ENCODE results near the gene PLP2. TPM values are rescaled to one million over a fixed set of nuclear protein-coding genes. Genes with fewer than 3 reads are reported as not detected.

The PLP2 gene
- total and polyA plus RNA-seq, 2 of the 13 experiments (the other 11 are each of a cell fraction or from before 2014, with no cell fraction given), result 0.40 to 3.6 TPM

GRCh38 chrX:49199906-49200771 is 28.4 kb downstream of the PLP2 start, which contains the start of gene SYP (continued):
- TF ChIP-seq EEA1 (CRISPR knock-in tag; IDR thresholded peaks at IDR 0.05; ENCODE audit: borderline replicate concordance) (peak; percentile 85; the same call in 1 of the 2 replicates), XBP1 (CRISPR knock-in tag; IDR thresholded peaks at IDR 0.05) (peak; percentile 24; the same call in 1 of the 2 replicates), ZBTB39 (CRISPR knock-in tag; IDR thresholded peaks at IDR 0.05) (no peak), POLR2AphosphoS2 (IDR thresholded peaks at IDR 0.05; ENCODE audit: low read depth, low read length) (no peak), KLF15 (CRISPR knock-in tag; IDR thresholded peaks at IDR 0.05; ENCODE audit: borderline replicate concordance) (peak; percentile 77; the same call in 1 of the 2 replicates), ZNF253 (CRISPR knock-in tag; IDR thresholded peaks at IDR 0.05; ENCODE audit: borderline replicate concordance) (0 out of 2 replicates have a peak, but pooled peaks have one; percentile 60), ZNF230 (CRISPR knock-in tag; IDR thresholded peaks at IDR 0.05) (no peak), REPIN1 (CRISPR knock-in tag; IDR thresholded peaks at IDR 0.05; ENCODE audit: borderline replicate concordance, low read depth) (peak; percentile 82; the same call in 1 of the 2 replicates), HINFP (CRISPR knock-in tag; IDR thresholded peaks at IDR 0.05; ENCODE audit: low read depth) (peak; percentile 55; the same call in 1 of the 2 replicates), ZBTB14 (CRISPR knock-in tag; IDR thresholded peaks at IDR 0.05) (peak; percentile 47; the same call in 1 of the 2 replicates), ZNF788 (CRISPR knock-in tag; IDR thresholded peaks at IDR 0.05; ENCODE audit: borderline replicate concordance) (peak; percentile 66; the same call in 1 of the 2 replicates), NCOA2 (CRISPR knock-in tag; IDR thresholded peaks at IDR 0.05) (peak; percentile 54; the same call in 1 of the 2 replicates), ZNF276 (CRISPR knock-in tag; IDR thresholded peaks at IDR 0.05; ENCODE audit: low read depth) (peak; percentile 74; the same call in 1 of the 2 replicates), SNRNP70 (IDR thresholded peaks at IDR 0.05; ENCODE audit: low read depth, low read length) (no peak), ZNF737 (CRISPR knock-in tag; IDR thresholded peaks at IDR 0.05; ENCODE audit: borderline replicate concordance) (no peak), ZNF546 (CRISPR knock-in tag; conservative IDR thresholded peaks at IDR 0.05) (peak; percentile 86; the same call in 1 of the 2 replicates)
- TF ChIP-seq, protein P1, sequence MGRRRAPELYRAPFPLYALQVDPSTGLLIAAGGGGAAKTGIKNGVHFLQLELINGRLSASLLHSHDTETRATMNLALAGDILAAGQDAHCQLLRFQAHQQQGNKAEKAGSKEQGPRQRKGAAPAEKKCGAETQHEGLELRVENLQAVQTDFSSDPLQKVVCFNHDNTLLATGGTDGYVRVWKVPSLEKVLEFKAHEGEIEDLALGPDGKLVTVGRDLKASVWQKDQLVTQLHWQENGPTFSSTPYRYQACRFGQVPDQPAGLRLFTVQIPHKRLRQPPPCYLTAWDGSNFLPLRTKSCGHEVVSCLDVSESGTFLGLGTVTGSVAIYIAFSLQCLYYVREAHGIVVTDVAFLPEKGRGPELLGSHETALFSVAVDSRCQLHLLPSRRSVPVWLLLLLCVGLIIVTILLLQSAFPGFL (CRISPR knock-in tag; IDR thresholded peaks at IDR 0.05), result no peak
- TF ChIP-seq, protein P2, sequence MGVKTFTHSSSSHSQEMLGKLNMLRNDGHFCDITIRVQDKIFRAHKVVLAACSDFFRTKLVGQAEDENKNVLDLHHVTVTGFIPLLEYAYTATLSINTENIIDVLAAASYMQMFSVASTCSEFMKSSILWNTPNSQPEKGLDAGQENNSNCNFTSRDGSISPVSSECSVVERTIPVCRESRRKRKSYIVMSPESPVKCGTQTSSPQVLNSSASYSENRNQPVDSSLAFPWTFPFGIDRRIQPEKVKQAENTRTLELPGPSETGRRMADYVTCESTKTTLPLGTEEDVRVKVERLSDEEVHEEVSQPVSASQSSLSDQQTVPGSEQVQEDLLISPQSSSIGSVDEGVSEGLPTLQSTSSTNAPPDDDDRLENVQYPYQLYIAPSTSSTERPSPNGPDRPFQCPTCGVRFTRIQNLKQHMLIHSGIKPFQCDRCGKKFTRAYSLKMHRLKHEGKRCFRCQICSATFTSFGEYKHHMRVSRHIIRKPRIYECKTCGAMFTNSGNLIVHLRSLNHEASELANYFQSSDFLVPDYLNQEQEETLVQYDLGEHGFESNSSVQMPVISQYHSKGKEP (CRISPR knock-in tag; IDR thresholded peaks at IDR 0.05), result peak; percentile 92
